Breast epithelium (tissue), 4 donors: ENCODE data around the gene ADGRG3. TPM values are rescaled to one million over a fixed set of nuclear protein-coding genes. Genes with fewer than 3 reads are reported as not detected.

Experiments used
- DNase-seq, 2 donors: peaks; one replicate each; pipeline ENCODE4 v3.0.0-alpha.2; 2019; ENCODE audit warnings: low spot score in 2 of 2
- H3K27ac ChIP-seq, 2 donors: fragments of 200-600 bp; sonication (generic) in 1 of 2; one replicate each; pipeline ENCODE4 v1.5.1; 2016 to 2019; ENCODE audit warnings: mild to moderate bottlenecking in 1 of 2
- H3K27me3 ChIP-seq, 2 donors: fragments of 200-600 bp; sonication (generic) in 1 of 2; one replicate each; pipeline versions ENCODE4 v1.5.1 to v1.6.0; 2017 to 2019; ENCODE audit warnings: control low read depth in 1 of 2, mild to moderate bottlenecking in 1 of 2
- H3K36me3 ChIP-seq: fragments of 200-600 bp; one replicate; pipeline ENCODE4 v1.5.1; 2019
- H3K4me1 ChIP-seq, 2 donors: fragments of 200-600 bp; sonication (generic); one replicate each; pipeline ENCODE4 v1.5.1; 2016 to 2019; ENCODE audit warnings: control low read depth in 1 of 2
- H3K4me3 ChIP-seq, 3 donors: fragments of 200-600 bp; sonication (generic); 1 replicate in 2 of 3; 2 replicates in 1 of 3; pipeline ENCODE4 v1.5.1; 2016 to 2019; ENCODE audit warnings: mild to moderate bottlenecking in 3 of 3, moderate library complexity in 2 of 3
- H3K9me3 ChIP-seq, 2 donors: fragments of 200-600 bp; sonication (generic) in 1 of 2; one replicate each; pipeline ENCODE4 v1.5.1; 2016 to 2019; ENCODE audit warnings: control low read depth in 1 of 2
- POLR2A ChIP-seq: fragments of 450-650 bp; IDR thresholded peaks from one replicate; pipeline ENCODE4 v1.6.1; 2016; ENCODE audit warnings: antibody characterized with exemption, mild to moderate bottlenecking, moderate library complexity
- POLR2AphosphoS5 ChIP-seq, 3 donors: sonication (generic); formaldehyde crosslinking; IDR thresholded peaks; one replicate each; pipeline ENCODE4 v1.6.1; 2017; ENCODE audit warnings: antibody characterized with exemption in 3 of 3
- intact Hi-C: fragments of 100-400 bp; cut with DNase I; formaldehyde crosslinking; loops from one replicate; pipeline ENCODE4 v1.15.1; 2023; ENCODE audit warnings: low total_unique reads
- total RNA-seq, 3 donors: library from RNA; depleted of rRNA; stranded (reverse); fragments of >200 nt; gene quantifications; one replicate each; pipeline ENCODE4 v1.1.0, GENCODE V29; 2016
- TF ChIP-seq, protein P1 (sequence below), 3 donors: fragments of 450-650 bp; IDR thresholded peaks; one replicate each; pipeline ENCODE4 v1.5.1; 2016 to 2017; ENCODE audit warnings: antibody characterized with exemption in 3 of 3, mild to moderate bottlenecking in 3 of 3, moderate library complexity in 3 of 3

ADGRG3 gene
- total RNA-seq, 3 donors from 2014 or later, result 0.64 to 5.2 (median 1.6) TPM

GRCh38 chr16:57681950-57682728 is 14.0 kb downstream of the ADGRG3 start:
- intact Hi-C loops, result no loop called here
- Histone ChIP-seq H3K36me3 (no peaks in the 10 kb centered on the region), H3K4me1 (peaks cover 0 to 6% of the 10 kb centered on the region in 2 donors), H3K4me3 (no peak overlapping the region), H3K27me3 (no peaks in the 10 kb centered on the region), H3K27ac (no peak overlapping the region), H3K9me3 (no peaks in the 10 kb centered on the region)
- DNase-seq, result no peak
- TF ChIP-seq POLR2AphosphoS5 (IDR thresholded peaks at IDR 0.05) (no peak), POLR2A (no peak)
- TF ChIP-seq, protein P1, sequence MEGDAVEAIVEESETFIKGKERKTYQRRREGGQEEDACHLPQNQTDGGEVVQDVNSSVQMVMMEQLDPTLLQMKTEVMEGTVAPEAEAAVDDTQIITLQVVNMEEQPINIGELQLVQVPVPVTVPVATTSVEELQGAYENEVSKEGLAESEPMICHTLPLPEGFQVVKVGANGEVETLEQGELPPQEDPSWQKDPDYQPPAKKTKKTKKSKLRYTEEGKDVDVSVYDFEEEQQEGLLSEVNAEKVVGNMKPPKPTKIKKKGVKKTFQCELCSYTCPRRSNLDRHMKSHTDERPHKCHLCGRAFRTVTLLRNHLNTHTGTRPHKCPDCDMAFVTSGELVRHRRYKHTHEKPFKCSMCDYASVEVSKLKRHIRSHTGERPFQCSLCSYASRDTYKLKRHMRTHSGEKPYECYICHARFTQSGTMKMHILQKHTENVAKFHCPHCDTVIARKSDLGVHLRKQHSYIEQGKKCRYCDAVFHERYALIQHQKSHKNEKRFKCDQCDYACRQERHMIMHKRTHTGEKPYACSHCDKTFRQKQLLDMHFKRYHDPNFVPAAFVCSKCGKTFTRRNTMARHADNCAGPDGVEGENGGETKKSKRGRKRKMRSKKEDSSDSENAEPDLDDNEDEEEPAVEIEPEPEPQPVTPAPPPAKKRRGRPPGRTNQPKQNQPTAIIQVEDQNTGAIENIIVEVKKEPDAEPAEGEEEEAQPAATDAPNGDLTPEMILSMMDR (IDR thresholded peaks at IDR 0.05), result no peak

GRCh38 chr16:57682809-57683635 is 14.9 kb downstream of the ADGRG3 start:
- Histone ChIP-seq H3K27ac (no peak overlapping the region), H3K4me3 (no peak overlapping the region), H3K9me3 (no peaks in the 10 kb centered on the region), H3K36me3 (no peaks in the 10 kb centered on the region), H3K27me3 (no peaks in the 10 kb centered on the region), H3K4me1 (peaks cover 0 to 3% of the 10 kb centered on the region in 2 donors)
- DNase-seq, result no peak
- TF ChIP-seq POLR2A, result no peak
- no peak for TF ChIP-seq POLR2AphosphoS5 (IDR thresholded peaks at IDR 0.05)
- TF ChIP-seq, protein P1 (IDR thresholded peaks at IDR 0.05), result no peak
- intact Hi-C loops, result no loop called here

DNA sequence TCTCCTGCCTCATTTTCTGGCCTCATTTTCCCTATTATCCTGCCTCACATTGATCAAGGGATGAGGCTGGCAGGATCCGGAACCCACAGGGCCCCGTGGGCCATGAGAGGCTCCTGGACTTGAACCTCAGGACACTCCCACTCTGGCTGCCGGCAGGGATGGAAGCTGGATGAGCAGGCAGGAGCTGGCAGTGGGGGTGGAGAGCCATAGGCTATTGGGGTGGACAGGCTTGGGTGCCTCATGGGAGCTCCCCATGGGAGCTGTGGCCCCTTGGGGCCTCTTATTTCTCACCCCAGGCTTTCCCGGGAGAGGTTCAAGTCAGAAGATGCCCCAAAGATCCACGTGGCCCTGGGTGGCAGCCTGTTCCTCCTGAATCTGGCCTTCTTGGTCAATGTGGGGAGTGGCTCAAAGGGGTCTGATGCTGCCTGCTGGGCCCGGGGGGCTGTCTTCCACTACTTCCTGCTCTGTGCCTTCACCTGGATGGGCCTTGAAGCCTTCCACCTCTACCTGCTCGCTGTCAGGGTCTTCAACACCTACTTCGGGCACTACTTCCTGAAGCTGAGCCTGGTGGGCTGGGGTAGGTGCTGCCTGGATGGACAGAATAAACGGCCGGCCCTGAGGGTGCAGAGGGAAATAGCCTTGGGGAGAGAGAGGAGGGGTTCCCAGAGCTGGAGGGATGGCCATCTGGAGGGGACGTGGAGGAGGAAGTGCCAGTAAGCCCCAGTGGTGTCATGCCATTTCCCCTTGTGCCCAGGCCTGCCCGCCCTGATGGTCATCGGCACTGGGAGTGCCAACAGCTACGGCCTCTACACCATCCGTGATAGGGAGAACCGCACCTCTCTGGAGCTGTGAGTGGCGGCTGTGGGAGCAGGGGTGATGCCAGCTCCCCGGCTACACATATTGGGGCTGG is 15.8 kb downstream of the ADGRG3 start:
- no peak overlapping the region for H3K27ac ChIP-seq
- no peaks in the 10 kb centered on the region for H3K36me3 ChIP-seq
- no peaks in the 10 kb centered on the region for H3K4me1 ChIP-seq
- TF ChIP-seq, protein P1 (IDR thresholded peaks at IDR 0.05), result no peak
- TF ChIP-seq POLR2A (no peak), POLR2AphosphoS5 (IDR thresholded peaks at IDR 0.05) (no peak)
- no peaks in the 10 kb centered on the region for H3K27me3 ChIP-seq
- DNase-seq, result no peak
- H3K9me3 ChIP-seq, result no peaks in the 10 kb centered on the region
- no peak overlapping the region for H3K4me3 ChIP-seq
- intact Hi-C loops, result no loop called here

GRCh38 chr16:57684626-57685358 is 16.7 kb downstream of the ADGRG3 start:
- Histone ChIP-seq H3K27me3 (no peaks in the 10 kb centered on the region), H3K9me3 (no peaks in the 10 kb centered on the region), H3K27ac (no peak overlapping the region), H3K36me3 (no peaks in the 10 kb centered on the region), H3K4me1 (no peaks in the 10 kb centered on the region), H3K4me3 (no peak overlapping the region)
- no peak for DNase-seq
- no peak for TF ChIP-seq POLR2A
- TF ChIP-seq, protein P1 (IDR thresholded peaks at IDR 0.05), result no peak
- TF ChIP-seq POLR2AphosphoS5 (IDR thresholded peaks at IDR 0.05), result no peak
- intact Hi-C loops, result no loop called here
